Neural progenitor cell (in vitro differentiated cells): ENCODE measurements around the gene MINDY4.

ENCODE experiments used
- EZH2 ChIP-seq: fragments of 200-600 bp; sonication (generic); IDR thresholded peaks from 2 replicates; pipeline ENCODE4 v1.6.1; 2017; ENCODE audit warnings: antibody characterized with exemption, mild to moderate bottlenecking, moderate library complexity
- EZH2phosphoT487 ChIP-seq: fragments of 200-600 bp; sonication (generic); IDR thresholded peaks from 2 replicates; pipeline ENCODE4 v1.6.1; 2017; ENCODE audit warnings: antibody characterized with exemption
- TF ChIP-seq, protein P1 (sequence below): fragments of 200-600 bp; sonication (generic); IDR thresholded peaks from 2 replicates; pipeline ENCODE4 v1.5.1; 2017; ENCODE audit warnings: antibody characterized with exemption, mild to moderate bottlenecking

DNA sequence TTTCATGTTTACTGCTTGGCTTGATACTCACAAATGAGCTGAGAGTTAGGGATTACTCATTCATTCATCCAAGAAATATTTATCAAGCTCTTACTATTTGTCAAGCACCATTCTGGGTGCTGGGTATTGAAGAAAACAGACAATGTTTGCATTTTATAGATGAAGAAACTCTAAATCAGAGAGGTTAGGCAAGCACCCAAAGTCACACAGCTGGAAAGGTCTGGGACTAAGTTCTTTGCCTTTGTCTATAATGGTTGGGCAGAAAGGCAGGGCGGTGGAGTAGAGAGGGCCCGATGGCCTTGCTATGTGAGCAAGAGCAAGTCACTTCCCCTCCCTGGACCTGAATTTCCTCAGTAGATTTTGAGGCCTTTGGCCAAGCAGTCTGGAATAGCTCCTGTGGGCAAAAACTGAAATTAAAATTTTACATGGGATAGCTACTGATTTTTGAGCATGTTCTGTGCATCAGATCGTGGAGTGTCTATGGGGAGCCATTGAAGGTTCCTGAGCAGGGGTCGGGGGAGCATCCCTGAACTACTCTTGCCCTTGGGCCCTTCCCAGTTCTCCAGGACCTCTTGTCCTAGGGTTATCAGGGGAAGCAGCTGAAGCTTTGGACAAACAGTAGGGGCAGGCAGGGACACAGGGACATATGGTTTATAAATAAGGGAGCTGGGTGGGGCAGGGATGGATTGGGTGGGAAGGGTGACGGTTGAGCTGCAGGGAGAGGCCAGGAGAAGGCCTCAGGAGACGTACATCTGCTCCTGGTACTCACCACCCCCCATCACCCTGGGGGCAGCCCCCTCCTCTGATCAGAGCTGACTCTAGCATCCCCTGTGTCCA is 163.7 kb downstream of the MINDY4 start:
- TF ChIP-seq, protein P1, sequence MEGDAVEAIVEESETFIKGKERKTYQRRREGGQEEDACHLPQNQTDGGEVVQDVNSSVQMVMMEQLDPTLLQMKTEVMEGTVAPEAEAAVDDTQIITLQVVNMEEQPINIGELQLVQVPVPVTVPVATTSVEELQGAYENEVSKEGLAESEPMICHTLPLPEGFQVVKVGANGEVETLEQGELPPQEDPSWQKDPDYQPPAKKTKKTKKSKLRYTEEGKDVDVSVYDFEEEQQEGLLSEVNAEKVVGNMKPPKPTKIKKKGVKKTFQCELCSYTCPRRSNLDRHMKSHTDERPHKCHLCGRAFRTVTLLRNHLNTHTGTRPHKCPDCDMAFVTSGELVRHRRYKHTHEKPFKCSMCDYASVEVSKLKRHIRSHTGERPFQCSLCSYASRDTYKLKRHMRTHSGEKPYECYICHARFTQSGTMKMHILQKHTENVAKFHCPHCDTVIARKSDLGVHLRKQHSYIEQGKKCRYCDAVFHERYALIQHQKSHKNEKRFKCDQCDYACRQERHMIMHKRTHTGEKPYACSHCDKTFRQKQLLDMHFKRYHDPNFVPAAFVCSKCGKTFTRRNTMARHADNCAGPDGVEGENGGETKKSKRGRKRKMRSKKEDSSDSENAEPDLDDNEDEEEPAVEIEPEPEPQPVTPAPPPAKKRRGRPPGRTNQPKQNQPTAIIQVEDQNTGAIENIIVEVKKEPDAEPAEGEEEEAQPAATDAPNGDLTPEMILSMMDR: no peak
- TF ChIP-seq EZH2 (no peak), EZH2phosphoT487 (no peak)
